ENCODE results near the gene MT3.

DNA sequence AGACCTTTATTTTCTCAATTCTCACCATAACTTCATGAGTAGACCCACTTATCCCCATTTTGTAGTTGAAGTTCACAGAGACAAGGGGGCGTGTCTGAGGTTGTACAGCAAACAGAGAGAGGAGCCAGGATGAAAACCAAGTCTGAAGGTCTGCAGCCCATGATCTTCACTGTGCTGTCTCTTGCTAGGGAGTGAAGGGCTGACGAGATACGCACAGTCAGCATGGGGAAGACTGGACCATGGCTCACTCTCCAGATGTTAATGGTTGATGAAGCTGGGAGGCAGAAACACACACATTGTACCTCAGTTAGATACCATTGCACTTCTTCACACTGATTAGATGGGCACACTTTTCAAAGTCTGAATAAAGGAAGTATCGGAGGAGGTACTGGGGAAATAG is 30.2 kb upstream of the MT3 start:
- TF ChIP-seq POLR2A (IDR thresholded peaks at IDR 0.05; ENCODE audit: low read length): no peak
- no peak for TF ChIP-seq GATA1 (IDR thresholded peaks at IDR 0.05; ENCODE audit: low read depth, low read length)
